RKO (cell line): ENCODE results near the gene ACTR3C.

ENCODE experiments used
- DNase-seq: peaks from one replicate; pipeline ENCODE4 v3.0.0-alpha.2; 2016; ENCODE audit warnings: low spot score

Gene ACTR3C

DNA sequence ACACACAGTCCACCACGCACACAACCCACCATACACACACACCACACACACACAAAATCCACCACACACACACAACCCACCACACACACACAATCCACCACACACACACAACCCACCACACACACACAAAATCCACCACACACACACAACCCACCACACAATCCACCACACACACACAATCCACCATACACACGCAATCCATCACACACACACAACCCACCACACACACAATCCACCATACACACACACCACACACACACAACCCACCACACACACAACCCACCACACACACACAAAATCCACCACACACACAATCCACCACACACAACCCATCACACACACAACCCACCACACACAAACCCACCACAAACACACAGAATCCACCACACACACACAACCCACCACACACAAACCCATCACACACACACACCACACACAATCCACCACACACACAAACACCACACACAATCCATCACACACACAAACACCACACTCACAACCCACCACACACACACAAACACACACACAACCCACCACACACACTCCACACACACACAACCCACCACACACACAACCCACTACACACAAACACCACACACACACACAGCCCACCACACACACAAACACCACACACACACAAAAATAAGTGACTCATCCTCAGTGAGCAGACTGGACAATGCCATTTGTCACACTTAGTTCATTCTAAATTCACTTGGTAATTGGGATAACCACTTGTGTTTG, 36.4 kb upstream of the ACTR3C start:
- no peak for DNase-seq

DNA sequence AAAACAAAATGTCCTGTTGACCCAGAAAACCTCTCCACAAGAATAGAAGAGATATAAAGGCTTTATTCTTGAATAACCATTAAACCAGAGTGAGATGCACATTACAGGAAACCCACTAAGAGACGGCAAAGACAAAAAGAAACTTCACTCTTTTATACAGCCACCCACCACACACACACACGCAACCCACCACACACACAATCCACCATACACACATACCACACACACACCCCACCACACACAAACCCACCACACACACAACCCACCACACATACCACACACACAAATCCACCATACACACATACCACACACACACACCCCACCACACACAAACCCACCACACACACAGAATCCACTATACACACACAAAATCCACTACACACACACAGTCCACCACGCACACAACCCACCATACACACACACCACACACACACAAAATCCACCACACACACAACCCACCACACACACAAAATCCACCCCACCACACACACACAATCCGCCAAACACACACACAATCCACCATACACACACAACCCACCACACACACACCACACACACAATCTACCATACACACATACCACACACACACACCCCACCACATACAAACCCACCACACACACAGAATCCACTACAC, 35.8 kb upstream of the ACTR3C start:
- no peak for DNase-seq

DNA sequence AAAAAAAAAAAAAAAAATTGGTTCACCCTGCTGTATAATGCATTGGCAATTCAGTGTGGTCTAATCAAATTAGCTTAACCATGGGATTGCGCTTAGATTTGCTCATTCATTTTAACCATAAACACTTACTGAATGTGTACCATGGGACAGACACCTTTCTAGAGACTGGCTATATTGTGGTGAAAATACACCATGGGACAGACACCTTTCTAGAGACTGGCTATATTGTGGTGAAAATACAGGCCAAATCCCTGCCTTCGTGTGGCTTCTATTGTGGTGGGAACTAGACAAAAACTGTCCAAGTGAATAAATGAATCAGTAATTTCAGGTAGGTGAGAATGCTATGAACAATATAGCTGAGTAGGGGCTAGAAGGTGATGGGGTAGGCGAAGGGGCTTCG, 35.1 kb upstream of the ACTR3C start:
- DNase-seq, result no peak

DNA sequence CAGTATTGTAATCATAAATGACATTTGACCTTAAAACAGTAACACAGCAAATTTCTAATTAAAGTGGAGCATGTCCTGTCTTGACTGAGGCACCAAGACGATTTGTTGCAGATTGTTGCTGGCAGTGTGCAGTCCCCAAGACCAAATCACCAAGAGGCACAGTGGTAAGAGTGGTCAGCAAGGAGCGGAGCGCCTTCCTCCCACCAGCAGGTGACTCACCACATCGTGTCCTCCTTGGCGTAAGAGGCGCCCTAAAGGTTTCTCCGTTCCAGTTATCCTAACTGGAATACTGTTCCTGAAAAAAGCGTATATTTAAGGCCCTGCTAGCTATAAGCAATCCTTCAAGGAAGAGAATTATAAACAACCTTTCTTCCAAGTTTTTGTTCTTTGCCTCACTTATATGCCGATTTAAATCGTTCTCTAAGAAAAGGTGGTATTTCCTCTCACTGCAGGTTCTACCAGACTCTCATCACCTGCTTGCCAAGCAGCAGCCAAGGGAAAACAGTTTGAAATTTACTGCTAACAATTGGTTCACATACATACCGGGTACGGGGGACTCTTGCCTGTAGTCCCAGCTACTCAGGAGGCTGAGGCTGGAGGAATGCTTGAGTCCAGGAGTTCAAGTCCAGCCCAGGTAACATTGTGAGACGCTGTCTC, 34.6 kb upstream of the ACTR3C start:
- peak; percentile 83 for DNase-seq

DNA sequence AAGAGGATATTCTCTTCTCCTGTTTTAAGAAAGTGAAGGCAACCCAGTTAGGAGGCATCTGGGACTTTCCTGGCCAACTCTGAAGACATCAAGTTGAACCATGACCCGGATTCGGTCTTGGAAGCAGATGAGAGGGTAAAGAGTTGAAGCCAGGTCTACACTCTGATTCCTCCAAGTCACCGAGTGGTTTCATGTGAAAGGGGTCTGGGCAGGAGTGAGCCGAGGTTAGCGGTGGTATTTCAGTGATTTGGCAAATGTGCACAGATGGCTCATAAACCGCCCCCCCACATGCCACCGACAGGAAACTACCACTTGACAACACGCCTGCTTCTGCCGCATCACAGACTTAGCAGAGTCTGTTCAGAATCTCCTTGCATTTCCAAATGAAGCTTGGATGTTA, 33.9 kb upstream of the ACTR3C start:
- no peak for DNase-seq

DNA sequence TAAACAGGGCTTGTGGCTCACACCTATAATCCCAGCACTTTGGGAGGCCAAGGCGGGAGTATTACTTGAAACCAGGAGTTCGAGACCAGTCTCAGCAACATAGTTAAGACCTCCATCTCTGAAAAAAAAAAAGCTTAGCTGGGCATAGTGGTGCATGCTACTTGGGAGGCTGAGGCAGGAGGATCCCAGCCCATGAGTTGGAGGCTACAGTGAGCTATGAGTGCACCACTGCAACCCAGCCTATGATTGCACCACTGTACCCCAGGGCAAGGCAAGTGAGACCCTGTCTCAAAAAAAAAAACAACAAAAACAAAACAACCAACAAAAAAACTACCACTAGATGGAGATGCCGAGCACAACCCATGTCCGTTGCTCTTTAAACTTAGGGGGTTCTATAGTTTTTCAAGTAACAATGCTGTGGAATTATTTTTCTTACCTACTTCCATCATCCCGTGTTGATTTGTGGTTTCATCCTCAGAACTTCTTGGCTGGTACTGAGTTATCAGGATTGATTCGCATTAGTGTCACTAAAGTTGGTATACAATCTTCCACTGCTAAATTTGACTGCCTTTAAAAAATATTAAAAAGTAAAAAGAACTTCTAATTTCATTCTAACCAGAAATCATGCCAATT, 33.0 kb upstream of the ACTR3C start:
- peak; percentile 68 for DNase-seq

DNA sequence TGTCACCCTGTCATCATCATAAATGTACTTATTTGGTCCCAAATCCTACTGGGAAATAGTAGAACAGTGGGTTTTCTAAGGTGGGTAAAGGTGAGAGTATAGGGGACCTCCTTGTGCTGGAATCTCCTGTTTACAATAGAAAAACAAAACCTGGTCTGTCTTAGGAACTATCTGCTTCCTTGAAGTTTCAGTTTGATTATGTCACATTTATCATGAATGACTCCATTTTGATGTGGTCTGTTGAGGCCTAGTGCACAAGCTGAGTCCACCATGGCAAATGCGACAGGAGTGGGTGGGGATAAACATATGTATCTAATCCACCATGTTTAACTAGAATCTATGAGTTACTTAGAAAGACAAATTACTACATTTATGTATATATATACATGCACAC, 32.3 kb upstream of the ACTR3C start:
- no peak for DNase-seq

DNA sequence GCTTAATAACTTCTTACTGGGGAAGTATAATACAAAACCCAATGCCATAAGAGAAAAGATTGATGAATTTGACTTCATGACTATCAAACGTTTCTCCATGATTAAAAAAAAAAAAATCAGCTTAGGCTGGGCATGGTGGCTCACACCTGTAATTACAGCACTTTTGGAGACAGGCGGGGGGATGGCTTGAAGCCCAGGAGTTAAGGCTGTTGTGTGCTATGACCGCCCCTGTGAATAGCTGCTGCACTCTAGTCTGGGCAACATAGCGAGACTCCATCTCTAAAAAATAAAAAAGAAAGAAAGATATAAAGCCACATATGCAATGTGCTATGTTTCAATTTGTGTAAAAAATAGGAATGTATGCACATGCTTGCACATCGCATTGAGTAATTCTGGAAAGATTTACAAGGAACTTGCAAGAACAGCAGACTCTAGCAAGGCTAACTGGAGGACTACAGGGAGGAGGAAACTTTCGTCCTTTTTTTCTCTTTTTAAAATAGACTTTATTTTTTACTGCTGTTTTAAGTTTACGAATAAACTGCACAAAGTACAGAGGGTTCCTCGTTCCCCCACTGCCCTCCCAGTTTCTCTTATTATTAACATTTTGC, 28.3 kb upstream of the ACTR3C start:
- no peak for DNase-seq

DNA sequence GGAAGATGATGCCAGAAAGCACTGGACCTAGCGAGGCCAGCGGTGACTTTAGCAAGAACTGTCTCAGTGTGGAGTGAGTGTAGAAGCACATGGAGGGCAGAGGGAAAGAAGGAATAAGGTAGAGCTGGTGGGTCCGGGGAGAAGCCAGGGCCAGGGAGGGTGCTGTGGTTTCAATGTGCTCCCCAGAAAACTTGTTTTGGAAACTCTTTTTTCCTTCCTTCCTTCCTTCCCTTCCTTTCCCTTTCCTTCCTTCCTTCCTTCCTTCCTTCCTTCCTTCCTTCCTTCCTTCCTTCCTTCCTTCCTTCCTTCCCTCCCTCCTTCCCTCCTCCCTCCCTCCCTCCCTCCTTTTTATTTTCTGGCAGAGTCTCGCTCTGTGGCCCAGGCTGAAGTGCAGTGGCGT, 23.6 kb upstream of the ACTR3C start:
- no peak for DNase-seq

DNA sequence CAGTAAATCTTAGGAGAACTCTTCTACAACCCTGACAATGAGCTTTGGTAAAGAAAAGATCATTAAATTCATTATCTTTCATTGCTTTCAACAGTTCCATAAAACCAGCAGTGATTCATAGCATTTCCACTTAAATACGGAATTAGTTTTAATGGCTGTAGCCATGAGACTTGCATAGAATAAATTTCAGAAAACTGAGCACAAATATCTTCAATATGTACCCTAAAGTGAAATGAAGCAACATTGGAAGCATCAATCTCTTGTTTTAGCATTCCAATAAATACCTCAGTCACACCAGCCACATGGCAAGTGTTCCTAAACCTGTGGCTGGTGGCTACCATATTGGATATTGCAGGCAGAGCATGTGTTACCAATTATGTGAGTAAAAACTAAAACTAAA, 21.7 kb upstream of the ACTR3C start:
- DNase-seq, result no peak

DNA sequence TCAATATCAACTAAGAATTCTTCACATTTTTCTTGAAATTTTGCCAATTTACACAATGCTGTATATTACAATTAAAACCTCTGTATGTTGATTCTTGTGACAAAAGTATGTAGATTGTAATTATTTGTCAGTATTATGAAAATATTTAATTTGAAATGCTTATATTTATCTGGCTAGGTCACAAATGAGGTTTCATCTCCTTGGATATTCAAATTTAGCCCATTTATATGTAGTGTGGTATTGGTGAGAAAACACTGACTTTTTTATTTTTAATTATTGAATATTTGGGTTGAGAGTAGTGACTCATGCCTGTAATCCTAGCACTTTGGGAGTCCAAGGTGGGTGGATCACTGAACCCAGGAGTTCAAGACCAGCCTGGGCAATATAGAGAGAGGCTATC, 21.0 kb upstream of the ACTR3C start:
- DNase-seq, result no peak

DNA sequence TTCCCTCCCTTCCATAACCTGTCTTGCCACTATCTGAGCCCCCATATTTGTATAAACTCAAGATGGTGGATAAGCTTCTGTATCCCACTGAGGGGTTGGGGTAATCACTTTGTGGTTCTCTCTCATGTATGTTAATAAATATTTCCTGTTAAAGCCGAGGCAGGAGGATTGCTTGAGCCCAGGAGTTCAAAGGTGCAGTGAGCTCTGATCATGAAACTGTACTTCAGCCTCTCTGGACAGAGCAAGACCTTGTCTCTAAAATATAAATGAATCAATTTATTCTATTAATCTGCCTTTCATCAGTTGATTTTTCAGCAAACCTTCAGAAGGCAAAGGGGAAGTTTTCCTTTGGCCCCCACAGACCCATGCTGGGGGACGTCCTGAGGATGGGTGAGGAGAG, 19.9 kb upstream of the ACTR3C start:
- no peak for DNase-seq

DNA sequence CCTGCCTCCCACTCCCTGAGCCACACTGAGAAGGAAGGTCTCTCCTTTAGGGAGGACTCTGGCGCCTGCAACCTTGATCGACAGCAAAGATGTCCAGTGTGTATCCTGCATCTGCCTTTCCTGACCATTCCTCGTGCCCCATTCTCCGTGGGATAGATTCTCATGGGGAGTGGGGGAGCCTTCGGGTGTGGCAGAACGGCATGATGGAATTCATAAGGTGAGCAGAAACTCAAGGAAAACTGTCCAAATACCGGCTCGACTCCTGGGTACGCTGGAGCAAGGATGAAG, 18.7 kb upstream of the ACTR3C start:
- no peak for DNase-seq

DNA sequence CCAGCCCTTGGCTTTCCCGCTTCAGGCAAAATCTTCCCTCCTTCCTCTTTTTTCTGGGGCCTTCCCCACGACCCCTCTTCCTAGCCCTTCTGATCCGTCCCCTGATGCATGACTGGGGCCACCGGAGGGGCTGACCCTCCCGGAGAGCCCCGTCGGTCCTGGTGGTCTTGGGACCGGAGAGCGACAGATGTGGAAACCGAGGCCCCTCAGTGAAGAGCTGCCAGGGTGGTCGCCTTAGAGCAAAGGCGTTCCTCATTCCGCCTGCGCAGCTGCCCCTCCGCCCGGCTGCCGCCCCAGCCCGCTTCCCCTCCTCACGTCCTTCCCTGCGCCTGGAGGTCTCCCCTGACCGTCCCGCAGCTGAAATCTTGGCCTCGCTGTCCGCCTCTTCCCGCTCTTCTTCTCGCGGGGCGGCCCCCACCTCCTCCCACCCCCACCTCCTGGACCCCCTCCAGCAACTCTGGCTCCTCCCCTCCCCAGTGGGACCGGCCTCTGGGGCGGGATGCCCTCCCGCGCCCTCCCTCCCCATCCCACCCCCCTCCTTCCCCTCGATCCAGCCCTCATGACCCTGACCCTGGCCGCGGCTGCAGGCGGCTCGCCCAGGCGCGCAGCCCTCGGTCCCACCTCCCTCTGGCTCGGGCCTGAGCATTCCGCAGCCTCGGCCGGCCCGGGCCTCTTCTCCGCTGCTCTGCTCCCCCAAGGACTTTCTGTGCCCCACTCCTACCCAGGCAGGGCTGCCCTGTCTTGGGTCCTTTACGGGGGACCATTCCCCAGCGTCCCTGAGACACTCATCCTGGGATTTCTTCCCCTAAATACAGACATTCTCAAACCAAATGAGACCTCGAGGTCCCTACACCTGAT, 18.1 kb upstream of the ACTR3C start, which contains the start of gene RARRES2:
Gene RARRES2, minus strand, starts transcription at position 367 of the 858 bp plus-strand sequence. CDS start 1,020 bp downstream, outside the sequence.
- DNase-seq, result no peak

DNA sequence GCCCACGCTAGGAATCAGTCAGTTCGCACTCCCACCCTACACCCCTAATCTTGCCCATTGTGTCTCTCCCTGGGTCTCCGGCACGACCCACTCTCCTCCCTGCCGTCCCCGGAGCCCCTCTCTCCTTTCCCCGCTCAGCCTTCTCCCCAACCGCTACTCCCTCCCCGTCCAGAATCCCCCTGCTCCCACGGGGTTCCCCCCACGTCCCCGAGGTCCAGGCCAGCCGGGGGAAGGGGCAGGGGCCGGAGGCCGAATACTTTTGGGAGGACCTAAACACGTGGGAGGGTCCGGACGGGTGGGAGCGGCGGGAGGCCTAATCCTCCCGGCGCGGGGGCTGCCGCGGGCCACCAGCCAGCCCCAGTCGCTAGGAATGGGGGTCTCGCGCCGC, 17.5 kb upstream of the ACTR3C start:
- DNase-seq, result no peak

DNA sequence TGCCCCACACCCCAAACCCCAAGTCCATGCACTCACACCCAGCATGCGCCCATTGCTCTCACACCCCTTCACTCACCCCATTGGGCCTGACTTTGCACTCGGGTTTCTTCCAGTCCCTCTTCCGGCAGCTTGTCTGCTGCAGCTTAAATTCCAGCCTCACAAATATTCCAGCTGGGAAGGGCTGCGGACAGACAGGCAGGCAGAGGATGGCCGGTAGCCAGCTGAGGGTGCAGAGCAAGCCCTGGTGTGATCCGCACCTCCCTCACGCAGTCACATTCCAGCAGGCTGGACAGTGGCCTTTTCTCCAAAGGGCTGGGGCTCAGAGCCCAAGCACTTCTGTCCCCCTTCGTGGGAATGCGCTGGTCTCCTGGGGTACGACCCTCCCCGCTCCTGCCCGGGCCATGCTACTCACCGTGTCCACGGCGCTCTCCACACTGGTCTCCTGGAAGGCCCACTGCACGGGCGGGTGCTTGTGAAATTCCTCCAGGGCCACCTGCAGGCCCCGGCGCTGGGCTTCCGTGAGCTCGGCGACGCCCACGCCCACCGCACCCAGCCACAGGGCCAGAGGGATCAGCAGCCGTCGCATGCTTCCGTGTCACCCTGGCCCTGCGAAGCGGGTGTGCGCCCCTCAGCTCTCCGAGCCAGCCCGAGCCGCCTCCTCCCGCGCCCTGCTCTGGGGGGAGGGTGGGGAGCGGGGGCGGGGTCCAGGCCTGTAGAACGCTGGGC, 16.8 kb upstream of the ACTR3C start:
- DNase-seq, result no peak

DNA sequence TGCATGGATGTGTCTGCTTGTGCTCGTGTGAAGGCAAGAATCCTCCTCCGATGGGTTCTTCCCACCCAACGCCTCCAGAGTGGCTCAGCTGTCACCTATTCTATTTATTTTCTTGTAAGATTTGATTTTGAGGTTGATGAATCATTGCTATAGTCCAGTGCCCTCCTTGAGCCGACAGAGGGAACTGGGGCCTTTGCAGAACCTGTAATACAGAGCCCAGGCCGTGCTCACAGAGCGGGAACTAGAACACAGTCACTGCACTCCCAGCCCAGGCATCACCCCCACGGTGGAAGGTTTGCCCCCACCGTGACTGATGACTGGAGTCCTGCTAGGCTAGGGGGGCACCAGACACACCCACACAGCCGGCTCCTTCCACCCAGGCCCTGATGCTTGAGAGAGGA, 16.1 kb upstream of the ACTR3C start:
- no peak for DNase-seq

DNA sequence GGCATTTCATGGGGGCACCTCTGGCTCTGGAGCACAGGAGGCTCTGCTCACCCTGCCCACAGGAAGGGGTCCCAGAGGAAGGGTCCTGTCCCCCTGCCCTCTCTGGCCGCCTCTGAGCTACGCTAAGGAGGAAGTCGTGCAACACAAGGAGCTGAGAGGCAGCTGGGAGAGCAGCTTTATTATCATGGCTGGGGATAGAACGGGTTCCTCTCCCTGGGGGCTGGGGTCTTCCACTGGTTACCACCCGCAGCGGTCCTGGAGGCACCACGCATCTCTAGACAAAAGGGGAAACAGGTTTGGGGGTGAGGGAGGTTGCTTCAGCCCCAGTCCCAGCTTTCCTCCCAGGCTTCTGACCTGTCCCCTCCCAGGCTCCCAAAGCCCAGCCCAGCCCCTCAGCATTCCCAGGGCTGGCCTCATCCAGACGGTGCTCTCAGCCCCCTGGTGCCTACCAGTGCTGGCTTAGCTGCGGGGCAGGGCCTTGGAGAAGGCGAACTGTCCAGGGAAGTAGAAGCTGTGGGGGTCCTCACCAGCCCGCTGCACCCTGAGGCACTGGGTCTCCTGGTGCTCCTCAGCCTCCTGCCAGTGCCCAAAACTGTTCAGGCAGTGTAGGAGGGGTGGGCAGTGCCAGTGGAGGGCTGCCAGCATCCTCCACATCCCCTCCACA, 15.0 kb upstream of the ACTR3C start:
- no peak for DNase-seq

DNA sequence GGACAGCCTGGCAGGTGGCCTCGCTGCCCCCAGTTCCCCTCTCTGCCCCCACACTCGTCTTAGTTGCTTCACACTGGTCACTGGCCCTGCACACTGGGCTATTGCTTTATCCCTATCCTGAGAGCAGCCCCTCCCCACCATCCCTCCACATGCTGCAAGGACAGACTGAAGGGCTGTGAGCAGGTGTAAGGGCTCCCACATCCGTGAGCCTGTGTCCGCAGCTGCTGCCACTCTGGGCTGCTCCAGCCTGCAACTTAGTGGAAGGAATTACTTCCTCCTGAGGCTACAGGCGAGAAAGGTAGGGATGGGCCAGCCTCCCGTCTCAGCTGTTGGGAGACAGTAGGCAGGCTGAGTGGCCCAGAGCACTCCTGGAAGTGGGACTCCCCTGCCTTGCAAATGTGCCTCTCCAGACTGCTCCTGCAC, 14.3 kb upstream of the ACTR3C start:
- DNase-seq, result no peak

DNA sequence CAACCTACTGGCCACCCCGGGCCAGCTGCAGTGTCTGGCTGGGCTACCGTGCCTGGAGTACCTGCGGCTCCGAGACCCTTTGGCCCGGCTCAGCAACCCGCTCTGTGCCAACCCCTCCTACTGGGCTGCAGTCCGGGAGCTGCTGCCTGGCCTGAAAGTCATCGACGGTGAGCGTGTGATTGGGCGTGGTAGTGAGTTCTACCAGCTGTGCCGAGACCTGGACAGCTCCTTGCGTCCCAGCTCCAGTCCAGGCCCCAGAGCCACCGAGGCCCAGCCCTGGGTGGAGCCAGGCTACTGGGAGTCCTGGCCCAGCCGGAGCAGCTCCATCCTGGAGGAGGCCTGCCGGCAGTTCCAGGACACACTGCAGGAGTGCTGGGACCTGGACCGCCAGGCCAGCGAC, 13.8 kb upstream of the ACTR3C start:
- DNase-seq, result no peak

DNA sequence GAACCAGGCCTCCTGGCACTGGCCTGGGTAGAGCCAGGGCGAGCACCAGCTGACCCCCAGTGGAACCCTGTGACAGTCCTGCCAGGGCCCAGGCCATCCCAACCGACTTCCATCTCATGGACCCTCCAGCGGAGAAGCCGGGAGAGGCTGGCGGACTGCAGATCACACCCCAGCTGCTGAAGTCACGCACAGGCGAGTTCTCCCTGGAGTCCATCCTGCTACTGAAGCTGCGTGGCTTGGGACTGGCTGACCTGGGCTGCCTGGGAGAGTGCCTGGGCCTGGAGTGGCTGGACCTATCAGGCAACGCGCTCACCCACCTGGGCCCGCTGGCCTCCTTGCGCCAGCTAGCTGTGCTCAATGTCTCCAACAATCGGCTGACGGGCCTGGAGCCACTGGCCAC, 13.4 kb upstream of the ACTR3C start:
- no peak for DNase-seq
